HepG2 (cell line): ENCODE data around the gene CCDC73.

Experiments used
- ELF4 ChIP-seq: sonication (generic); formaldehyde crosslinking; IDR thresholded peaks from 2 replicates; pipeline ENCODE4 v1.5.0; 2020; ENCODE audit warnings: missing genetic modification reagents, mild to moderate bottlenecking, moderate library complexity, borderline replicate concordance
- MAFG ChIP-seq: sonication (generic); formaldehyde crosslinking; IDR thresholded peaks from 2 replicates; pipeline ENCODE4 v1.5.1; 2020; ENCODE audit warnings: mild to moderate bottlenecking, missing genetic modification reagents
- MBD4 ChIP-seq: IDR thresholded peaks from 2 replicates; pipeline ENCODE4 v1.6.1; 2012; ENCODE audit warnings: low read length, inconsistent platforms, borderline replicate concordance
- MXI1 ChIP-seq: IDR thresholded peaks from 3 replicates; pipeline ENCODE4 v1.6.1; 2012; ENCODE audit warnings: low read depth, low read length, inconsistent platforms, borderline replicate concordance
- RBM22 ChIP-seq: fragments of 200-400 bp; formaldehyde crosslinking; optimal IDR thresholded peaks from 2 replicates; pipeline ENCODE3; 2017; ENCODE audit warnings: mild to moderate bottlenecking, low read length, moderate library complexity
- TRIM24 ChIP-seq: sonication (generic); formaldehyde crosslinking; IDR thresholded peaks from 2 replicates; pipeline ENCODE4 v1.8.0; 2022; ENCODE audit warnings: mild to moderate bottlenecking, missing genetic modification reagents
- YY1 ChIP-seq: IDR thresholded peaks from 2 replicates; pipeline ENCODE4 v1.6.1; 2011; ENCODE audit warnings: low read length, low read depth, moderate library complexity, mild to moderate bottlenecking; ENCODE audit not compliant: insufficient read depth, insufficient replicate concordance
- TF ChIP-seq, protein P1 (sequence below): sonication (generic); formaldehyde crosslinking; IDR thresholded peaks from 2 replicates; pipeline ENCODE4 v1.4.0; 2020; ENCODE audit warnings: missing genetic modification reagents

DNA sequence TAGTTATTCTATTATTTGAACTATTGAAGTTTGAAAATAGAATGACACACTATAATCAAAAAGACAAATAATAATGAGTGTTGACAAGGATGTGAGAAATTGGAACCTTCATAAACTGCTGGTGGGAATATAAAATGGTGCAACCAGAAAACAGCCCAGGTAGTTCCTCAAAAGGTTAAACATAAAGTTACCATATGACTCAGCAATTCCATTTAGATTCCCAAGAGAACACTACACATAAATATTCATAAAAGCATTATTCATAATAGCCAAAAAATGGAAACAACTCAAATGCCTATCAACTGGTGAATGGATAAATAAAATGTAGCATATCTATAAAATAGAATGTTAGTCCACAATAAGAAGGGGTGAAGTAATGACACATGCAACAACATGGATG lies 21.7 kb downstream of the CCDC73 start:
- no peak for TF ChIP-seq MXI1
- TF ChIP-seq TRIM24: no peak
- TF ChIP-seq, protein P1, sequence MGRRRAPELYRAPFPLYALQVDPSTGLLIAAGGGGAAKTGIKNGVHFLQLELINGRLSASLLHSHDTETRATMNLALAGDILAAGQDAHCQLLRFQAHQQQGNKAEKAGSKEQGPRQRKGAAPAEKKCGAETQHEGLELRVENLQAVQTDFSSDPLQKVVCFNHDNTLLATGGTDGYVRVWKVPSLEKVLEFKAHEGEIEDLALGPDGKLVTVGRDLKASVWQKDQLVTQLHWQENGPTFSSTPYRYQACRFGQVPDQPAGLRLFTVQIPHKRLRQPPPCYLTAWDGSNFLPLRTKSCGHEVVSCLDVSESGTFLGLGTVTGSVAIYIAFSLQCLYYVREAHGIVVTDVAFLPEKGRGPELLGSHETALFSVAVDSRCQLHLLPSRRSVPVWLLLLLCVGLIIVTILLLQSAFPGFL (CRISPR knock-in tag): no peak
- TF ChIP-seq YY1: no peak
- TF ChIP-seq ELF4: no peak
- TF ChIP-seq MBD4: no peak
- TF ChIP-seq MAFG (CRISPR knock-in tag): no peak
- TF ChIP-seq RBM22: no peak
